Measurements from ENCODE around the gene DSPP.

DSPP gene

GRCh38 chr4:87620086-87620485, 11.8 kb downstream of the DSPP start:
- Histone ChIP-seq H2AFZ (ENCODE audit: low read depth, low read length, severe bottlenecking) (no peak overlapping the region), H3K27me3 (ENCODE audit: low read length) (no peaks in the 10 kb centered on the region), H3K4me2 (ENCODE audit: low read depth, low read length, poor library complexity, severe bottlenecking) (no peak overlapping the region), H3F3A (ENCODE audit: insufficient read depth) (no peaks in the 10 kb centered on the region), H3K9ac (ENCODE audit: low read length) (no peak overlapping the region), H4K20me1 (ENCODE audit: low read depth, low read length) (no peaks in the 10 kb centered on the region), H3K36me3 (ENCODE audit: low read length) (no peaks in the 10 kb centered on the region), H3K27ac (ENCODE audit: low read depth, low read length) (no peak overlapping the region), H3K4me3 (ENCODE audit: insufficient read depth, low read length, poor library complexity, severe bottlenecking) (no peak overlapping the region), H3K79me2 (ENCODE audit: insufficient read depth, low read length) (no peaks in the 10 kb centered on the region), H3K9me3 (ENCODE audit: insufficient read depth, low read length) (no peaks in the 10 kb centered on the region), H3K9me2 (replicated peaks; ENCODE audit: insufficient read depth, low read length) (no peaks in the 10 kb centered on the region)
- TF ChIP-seq CTCF (IDR thresholded peaks at IDR 0.05; ENCODE audit: insufficient read depth, low read length, poor library complexity, severe bottlenecking) (no peak), EZH2phosphoT487 (conservative IDR thresholded peaks at IDR 0.05; ENCODE audit: low read length) (no peak)

DNA sequence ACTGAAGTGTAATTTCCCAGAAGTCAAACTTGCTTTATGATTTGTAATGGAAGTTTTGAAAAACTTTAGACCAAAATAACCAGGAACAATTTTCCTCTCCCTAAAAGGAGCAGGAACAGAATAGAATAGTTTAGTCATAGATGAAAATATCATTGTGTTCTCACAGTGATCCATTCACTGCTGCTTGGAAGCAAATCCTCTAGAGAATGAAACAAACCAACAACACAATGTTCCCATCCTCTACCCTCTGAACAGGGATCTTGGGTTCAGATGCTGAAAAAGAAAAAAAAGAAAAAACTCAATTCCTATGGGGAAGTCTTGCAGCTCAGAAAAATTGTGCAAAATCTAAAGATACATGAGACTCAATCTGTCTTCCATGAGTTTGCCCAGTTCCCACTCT, 12.2 kb downstream of the DSPP start:
- Histone ChIP-seq H3K4me3 (ENCODE audit: insufficient read depth, low read length, poor library complexity, severe bottlenecking) (no peak overlapping the region), H3K4me2 (ENCODE audit: low read depth, low read length, poor library complexity, severe bottlenecking) (no peak overlapping the region), H3K36me3 (ENCODE audit: low read length) (no peaks in the 10 kb centered on the region), H3K27ac (ENCODE audit: low read depth, low read length) (no peak overlapping the region), H3K9me2 (replicated peaks; ENCODE audit: insufficient read depth, low read length) (no peaks in the 10 kb centered on the region), H3F3A (ENCODE audit: insufficient read depth) (no peaks in the 10 kb centered on the region), H4K20me1 (ENCODE audit: low read depth, low read length) (no peaks in the 10 kb centered on the region), H3K9me3 (ENCODE audit: insufficient read depth, low read length) (no peaks in the 10 kb centered on the region), H3K27me3 (ENCODE audit: low read length) (no peaks in the 10 kb centered on the region), H2AFZ (ENCODE audit: low read depth, low read length, severe bottlenecking) (no peak overlapping the region), H3K9ac (ENCODE audit: low read length) (no peak overlapping the region), H3K79me2 (ENCODE audit: insufficient read depth, low read length) (no peaks in the 10 kb centered on the region)
- TF ChIP-seq CTCF (IDR thresholded peaks at IDR 0.05; ENCODE audit: insufficient read depth, low read length, poor library complexity, severe bottlenecking) (no peak), EZH2phosphoT487 (conservative IDR thresholded peaks at IDR 0.05; ENCODE audit: low read length) (no peak)

GRCh38 chr4:87622303-87622702, 14.0 kb downstream of the DSPP start:
- Histone ChIP-seq H3K4me2 (ENCODE audit: low read depth, low read length, poor library complexity, severe bottlenecking) (no peak overlapping the region), H3F3A (ENCODE audit: insufficient read depth) (no peaks in the 10 kb centered on the region)
- TF ChIP-seq CTCF (IDR thresholded peaks at IDR 0.05; ENCODE audit: insufficient read depth, low read length, poor library complexity, severe bottlenecking): no peak
- TF ChIP-seq EZH2phosphoT487 (conservative IDR thresholded peaks at IDR 0.05; ENCODE audit: low read length): no peak

More at GRCh38 chr4:87622303-87622702, 14.0 kb downstream of the DSPP start:
- no peak overlapping the region for H3K4me3 ChIP-seq (ENCODE audit: insufficient read depth, low read length, poor library complexity, severe bottlenecking)
- no peaks in the 10 kb centered on the region for H3K9me2 ChIP-seq (replicated peaks; ENCODE audit: insufficient read depth, low read length)
- H3K27ac ChIP-seq (ENCODE audit: low read depth, low read length): no peak overlapping the region
- no peaks in the 10 kb centered on the region for H3K36me3 ChIP-seq (ENCODE audit: low read length)
- H3K9me3 ChIP-seq (ENCODE audit: insufficient read depth, low read length): no peaks in the 10 kb centered on the region
- H3K27me3 ChIP-seq (ENCODE audit: low read length): no peaks in the 10 kb centered on the region
- H2AFZ ChIP-seq (ENCODE audit: low read depth, low read length, severe bottlenecking): no peak overlapping the region
- no peaks in the 10 kb centered on the region for H4K20me1 ChIP-seq (ENCODE audit: low read depth, low read length)
- H3K9ac ChIP-seq (ENCODE audit: low read length): no peak overlapping the region
- no peaks in the 10 kb centered on the region for H3K79me2 ChIP-seq (ENCODE audit: insufficient read depth, low read length)

All from SU-DHL-6 (cell line).